IPS DF 6.9 (cell line): Measurements from ENCODE around the gene PTPN4.

Experiments used
- DNase-seq: peaks from one replicate; pipeline ENCODE4 v3.0.0-alpha.2; 2013; ENCODE audit warnings: low read depth, low spot score
- H3K27ac ChIP-seq: one replicate; pipeline ENCODE4 v1.5.1; 2013; ENCODE audit warnings: low read length, control low read depth
- H3K27me3 ChIP-seq: 2 replicates; pipeline ENCODE4 v1.6.1; 2013; ENCODE audit warnings: mild to moderate bottlenecking, low read length; ENCODE audit not compliant: control insufficient read depth, insufficient read depth
- H3K36me3 ChIP-seq: 2 replicates; pipeline ENCODE4 v1.6.1; 2013; ENCODE audit warnings: low read length; ENCODE audit not compliant: control insufficient read depth, insufficient read depth
- H3K4me1 ChIP-seq: 2 replicates; pipeline ENCODE4 v1.6.1; 2013; ENCODE audit warnings: low read length; ENCODE audit not compliant: control insufficient read depth, insufficient read depth
- H3K4me3 ChIP-seq: 2 replicates; pipeline ENCODE4 v1.5.1; 2013; ENCODE audit warnings: mild to moderate bottlenecking, low read length
- H3K9me3 ChIP-seq: 2 replicates; pipeline ENCODE4 v1.6.1; 2013; ENCODE audit warnings: low read length, inconsistent platforms; ENCODE audit not compliant: control insufficient read depth, insufficient read depth
- WGBS: extraction: QIAGEN DNeasy Blood & Tissue Kit; methylation state at CpG from one replicate; pipeline ENCODE4 v1.1.7; 2013; ENCODE audit warnings: mixed read lengths, missing lambda C conversion rate; ENCODE audit not compliant: insufficient read length, insufficient coverage; 5-methylcytosine and 5-hydroxymethylcytosine counted together

PTPN4 gene

DNA sequence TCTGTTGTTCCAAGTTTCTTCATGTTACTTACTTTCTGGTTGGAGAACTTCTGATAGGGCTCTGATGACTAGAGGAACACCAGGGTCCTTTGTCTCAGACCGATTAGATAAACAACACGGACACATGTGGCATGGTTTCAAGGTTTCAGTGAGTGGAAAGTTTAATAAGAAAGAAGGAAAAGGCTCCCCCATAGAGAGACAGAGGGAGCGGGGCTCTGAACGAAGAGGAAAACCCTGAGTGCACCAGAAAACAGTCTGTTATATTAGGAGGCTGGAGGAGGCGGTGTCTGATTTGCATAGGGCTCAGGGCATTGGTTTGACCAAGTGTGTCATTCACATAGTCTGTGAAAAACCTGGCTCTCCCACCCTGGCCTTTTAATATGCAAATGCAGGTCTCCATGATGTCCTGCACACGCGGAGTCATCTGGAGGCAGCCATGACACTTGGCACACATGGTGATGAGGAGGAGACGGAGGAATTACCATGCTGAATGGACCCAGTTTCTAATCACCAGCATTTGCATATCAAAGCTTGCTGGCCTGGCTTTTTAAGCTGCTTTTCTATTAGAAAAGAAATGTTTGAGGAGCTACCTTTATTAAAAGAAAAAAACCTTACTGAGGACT is 94.2 kb downstream of the PTPN4 start:
- no peaks in the 10 kb centered on the region for H3K27me3 ChIP-seq
- no peak overlapping the region for H3K4me3 ChIP-seq
- no CpG with 5 or more reads among the region's 8 CpGs for WGBS
- no peak overlapping the region for H3K27ac ChIP-seq
- H3K9me3 ChIP-seq: peaks cover 2% of the 10 kb centered on the region
- peaks cover 3% of the 10 kb centered on the region; the same call in 1 of the 2 replicates for H3K36me3 ChIP-seq
- no peak for DNase-seq
- no peaks in the 10 kb centered on the region; the same call in 1 of the 2 replicates for H3K4me1 ChIP-seq

- no CpG with 5 or more reads among the region's 2 CpGs for WGBS
Observed at GRCh38 chr2:119856469-119856901, 96.8 kb downstream of the PTPN4 start.

DNA sequence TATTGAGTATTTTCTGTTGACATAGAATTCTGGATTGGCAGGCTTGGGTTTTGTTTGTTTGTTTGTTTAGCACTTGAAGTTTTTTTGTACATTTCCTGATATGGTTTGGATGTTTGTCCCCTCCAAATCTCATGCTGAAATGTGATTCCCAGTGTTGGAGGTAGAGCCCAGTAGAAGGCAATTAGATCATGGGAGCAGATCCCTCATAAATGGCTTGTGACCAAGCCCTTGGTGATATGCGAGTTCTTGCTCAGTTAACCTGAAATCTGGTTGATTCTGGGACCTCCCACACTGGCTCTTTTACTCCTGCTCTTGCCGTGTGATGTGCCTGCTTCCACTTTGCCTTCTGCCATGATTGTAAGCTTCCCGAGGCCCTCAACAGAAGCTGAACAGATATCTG is 98.0 kb downstream of the PTPN4 start:
- no CpG with 5 or more reads among the region's 3 CpGs for WGBS
- Histone ChIP-seq H3K4me3 (no peak overlapping the region), H3K27me3 (no peaks in the 10 kb centered on the region), H3K4me1 (peaks cover 3% of the 10 kb centered on the region), H3K27ac (no peak overlapping the region), H3K36me3 (no peaks in the 10 kb centered on the region), H3K9me3 (no peaks in the 10 kb centered on the region)
- no peak for DNase-seq

More at GRCh38 chr2:119856469-119856901, 96.8 kb downstream of the PTPN4 start:
- Histone ChIP-seq H3K27ac (no peak overlapping the region), H3K27me3 (no peaks in the 10 kb centered on the region), H3K9me3 (peaks cover 2% of the 10 kb centered on the region), H3K36me3 (0 out of 2 replicates have a peak, but pooled peaks cover 3% of the 10 kb centered on the region), H3K4me1 (peaks cover 3% of the 10 kb centered on the region), H3K4me3 (no peak overlapping the region)
- no peak for DNase-seq

GRCh38 chr2:119859528-119859927 is 99.8 kb downstream of the PTPN4 start:
- no peak for DNase-seq
- Histone ChIP-seq H3K36me3 (no peaks in the 10 kb centered on the region), H3K9me3 (no peaks in the 10 kb centered on the region), H3K27me3 (no peaks in the 10 kb centered on the region), H3K4me1 (peaks cover 3% of the 10 kb centered on the region), H3K4me3 (no peak overlapping the region), H3K27ac (no peak overlapping the region)
- WGBS: no CpG with 5 or more reads among the region's 4 CpGs

GRCh38 chr2:119860924-119861323 is 101.2 kb downstream of the PTPN4 start:
- Histone ChIP-seq H3K4me1 (peaks cover 3% of the 10 kb centered on the region), H3K27me3 (no peaks in the 10 kb centered on the region), H3K27ac (no peak overlapping the region), H3K9me3 (no peaks in the 10 kb centered on the region), H3K4me3 (no peak overlapping the region), H3K36me3 (no peaks in the 10 kb centered on the region)
- DNase-seq: no peak
- WGBS: no CpG with 5 or more reads among the region's 7 CpGs

DNA sequence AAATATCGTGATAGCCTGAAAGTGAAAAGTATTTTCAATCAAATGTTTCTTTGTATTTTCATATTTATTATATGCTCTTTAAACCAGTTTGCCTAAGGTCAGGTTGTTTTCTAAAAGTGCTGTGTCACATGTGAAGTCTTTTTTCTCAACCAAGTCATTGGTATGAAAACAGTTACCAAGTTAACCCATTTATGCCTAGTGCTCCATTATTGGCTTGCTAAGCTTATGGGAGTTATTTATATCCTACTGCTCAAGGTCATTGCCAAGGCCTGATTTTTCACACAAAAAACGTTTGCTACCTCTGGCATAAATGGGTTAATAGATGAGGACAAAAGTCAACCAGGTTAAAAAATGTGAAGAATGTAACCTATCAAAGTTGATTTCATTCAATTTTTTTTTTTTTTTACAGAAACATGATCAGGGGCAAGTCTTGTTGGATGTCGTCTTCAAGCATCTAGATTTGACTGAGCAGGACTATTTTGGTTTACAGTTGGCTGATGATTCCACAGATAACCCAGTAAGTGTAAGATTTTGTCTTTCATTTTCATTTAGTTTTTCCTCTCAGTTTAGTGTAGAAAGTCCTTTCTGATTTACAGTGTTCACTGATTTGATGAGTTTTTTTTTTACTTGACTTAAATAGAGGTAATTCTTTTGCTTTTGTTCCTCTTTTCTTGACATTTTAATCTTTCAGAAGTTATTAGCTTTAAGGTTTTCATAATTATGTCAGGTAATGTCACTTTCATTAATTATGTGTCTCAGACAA is 102.6 kb downstream of the PTPN4 start:
- H3K36me3 ChIP-seq: no peaks in the 10 kb centered on the region
- H3K9me3 ChIP-seq: no peaks in the 10 kb centered on the region
- no peak overlapping the region for H3K27ac ChIP-seq
- no peak overlapping the region for H3K4me3 ChIP-seq
- DNase-seq: no peak
- WGBS: no CpG with 5 or more reads among the region's 3 CpGs
- peaks cover 3% of the 10 kb centered on the region; the same call in 1 of the 2 replicates for H3K4me1 ChIP-seq
- no peaks in the 10 kb centered on the region for H3K27me3 ChIP-seq

- no CpG with 5 or more reads among the region's 3 CpGs for WGBS
- H3K27ac ChIP-seq: no peak overlapping the region
- H3K4me1 ChIP-seq: peaks cover 3% of the 10 kb centered on the region; the same call in 1 of the 2 replicates
- H3K36me3 ChIP-seq: no peaks in the 10 kb centered on the region
- H3K9me3 ChIP-seq: no peaks in the 10 kb centered on the region
- no peak for DNase-seq
- H3K27me3 ChIP-seq: no peaks in the 10 kb centered on the region
- H3K4me3 ChIP-seq: no peak overlapping the region
Observed at GRCh38 chr2:119864318-119864717, 104.6 kb downstream of the PTPN4 start.

GRCh38 chr2:119871725-119872124 is 112.0 kb downstream of the PTPN4 start:
- DNase-seq: no peak
- no peaks in the 10 kb centered on the region for H3K36me3 ChIP-seq
- H3K4me1 ChIP-seq: no peaks in the 10 kb centered on the region
- no peak overlapping the region for H3K27ac ChIP-seq
- no peaks in the 10 kb centered on the region for H3K9me3 ChIP-seq
- H3K27me3 ChIP-seq: no peaks in the 10 kb centered on the region
- H3K4me3 ChIP-seq: no peak overlapping the region
- WGBS: no CpG with 5 or more reads among the region's 3 CpGs

- Histone ChIP-seq H3K36me3 (no peaks in the 10 kb centered on the region), H3K27me3 (no peaks in the 10 kb centered on the region), H3K4me1 (no peaks in the 10 kb centered on the region), H3K9me3 (no peaks in the 10 kb centered on the region), H3K27ac (no peak overlapping the region), H3K4me3 (no peak overlapping the region)
- no peak for DNase-seq
- WGBS: no CpG with 5 or more reads among the region's 4 CpGs
Observed at GRCh38 chr2:119873350-119874315, 113.9 kb downstream of the PTPN4 start.

- Histone ChIP-seq H3K36me3 (no peaks in the 10 kb centered on the region), H3K27me3 (no peaks in the 10 kb centered on the region), H3K9me3 (no peaks in the 10 kb centered on the region), H3K4me3 (no peak overlapping the region), H3K4me1 (no peaks in the 10 kb centered on the region), H3K27ac (no peak overlapping the region)
- no peak for DNase-seq
Observed at GRCh38 chr2:119879502-119879901, 119.8 kb downstream of the PTPN4 start.
